Mammary epithelial cell (primary cell): ENCODE data around the gene TRIML2.

Experiments used
- EZH2 ChIP-seq: IDR thresholded peaks from 2 replicates; pipeline ENCODE4 v1.6.1; 2012; ENCODE audit warnings: low read length, inconsistent platforms, borderline replicate concordance
- TF ChIP-seq, protein P1 (sequence below), 2 donors: IDR thresholded peaks in 1 of 2; conservative IDR thresholded peaks in 1 of 2; 2 replicates each; pipeline ENCODE4 v1.5.1; 2011 to 2012; ENCODE audit warnings: inconsistent platforms in 2 of 2, low read length in 2 of 2, mild to moderate bottlenecking in 2 of 2, control low read depth in 1 of 2, low read depth in 1 of 2; ENCODE audit not compliant: insufficient read depth in 1 of 2; ENCODE audit errors: extremely low read depth in 1 of 2

DNA sequence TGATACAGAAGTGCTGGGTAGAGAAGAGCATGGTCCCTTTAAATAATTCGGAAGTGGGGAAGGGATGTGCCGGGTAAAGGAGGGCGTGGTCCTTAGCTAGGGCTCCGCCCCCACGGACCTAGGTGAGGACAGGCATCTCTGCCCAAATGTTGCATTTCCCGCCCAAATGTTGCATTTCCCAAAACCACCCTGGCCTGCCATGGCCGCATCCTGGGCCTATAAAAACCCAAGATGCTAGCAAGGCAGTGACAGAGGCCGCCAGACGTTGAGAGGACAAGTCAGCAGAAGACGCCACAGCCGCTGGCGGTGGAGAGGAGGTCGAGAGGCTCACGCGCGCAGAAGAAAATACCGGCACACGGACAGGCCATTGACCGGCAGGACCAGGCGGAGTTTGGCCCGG lies 67.7 kb downstream of the TRIML2 start:
- TF ChIP-seq, protein P1, sequence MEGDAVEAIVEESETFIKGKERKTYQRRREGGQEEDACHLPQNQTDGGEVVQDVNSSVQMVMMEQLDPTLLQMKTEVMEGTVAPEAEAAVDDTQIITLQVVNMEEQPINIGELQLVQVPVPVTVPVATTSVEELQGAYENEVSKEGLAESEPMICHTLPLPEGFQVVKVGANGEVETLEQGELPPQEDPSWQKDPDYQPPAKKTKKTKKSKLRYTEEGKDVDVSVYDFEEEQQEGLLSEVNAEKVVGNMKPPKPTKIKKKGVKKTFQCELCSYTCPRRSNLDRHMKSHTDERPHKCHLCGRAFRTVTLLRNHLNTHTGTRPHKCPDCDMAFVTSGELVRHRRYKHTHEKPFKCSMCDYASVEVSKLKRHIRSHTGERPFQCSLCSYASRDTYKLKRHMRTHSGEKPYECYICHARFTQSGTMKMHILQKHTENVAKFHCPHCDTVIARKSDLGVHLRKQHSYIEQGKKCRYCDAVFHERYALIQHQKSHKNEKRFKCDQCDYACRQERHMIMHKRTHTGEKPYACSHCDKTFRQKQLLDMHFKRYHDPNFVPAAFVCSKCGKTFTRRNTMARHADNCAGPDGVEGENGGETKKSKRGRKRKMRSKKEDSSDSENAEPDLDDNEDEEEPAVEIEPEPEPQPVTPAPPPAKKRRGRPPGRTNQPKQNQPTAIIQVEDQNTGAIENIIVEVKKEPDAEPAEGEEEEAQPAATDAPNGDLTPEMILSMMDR (conservative IDR thresholded peaks at IDR 0.05 in 1 of 2, IDR thresholded peaks at IDR 0.05 in 1 of 2; ENCODE audit: extremely low read depth in 1 of 2, insufficient read depth in 1 of 2, low read depth in 1 of 2, low read length in 2 of 2) = no peak
- TF ChIP-seq EZH2 = no peak
